ENCODE measurements around the gene LYG2.
"Not testable (repeated sequence)": the region's sequence is repeated elsewhere in the genome, so short reads cannot be mapped to it uniquely, and the experiment has no call there.

The LYG2 gene

GRCh38 chr2:99201959-99202678 is 53.3 kb downstream of the LYG2 start:
- no peak for DNase-seq (ENCODE audit: low read depth)

DNA sequence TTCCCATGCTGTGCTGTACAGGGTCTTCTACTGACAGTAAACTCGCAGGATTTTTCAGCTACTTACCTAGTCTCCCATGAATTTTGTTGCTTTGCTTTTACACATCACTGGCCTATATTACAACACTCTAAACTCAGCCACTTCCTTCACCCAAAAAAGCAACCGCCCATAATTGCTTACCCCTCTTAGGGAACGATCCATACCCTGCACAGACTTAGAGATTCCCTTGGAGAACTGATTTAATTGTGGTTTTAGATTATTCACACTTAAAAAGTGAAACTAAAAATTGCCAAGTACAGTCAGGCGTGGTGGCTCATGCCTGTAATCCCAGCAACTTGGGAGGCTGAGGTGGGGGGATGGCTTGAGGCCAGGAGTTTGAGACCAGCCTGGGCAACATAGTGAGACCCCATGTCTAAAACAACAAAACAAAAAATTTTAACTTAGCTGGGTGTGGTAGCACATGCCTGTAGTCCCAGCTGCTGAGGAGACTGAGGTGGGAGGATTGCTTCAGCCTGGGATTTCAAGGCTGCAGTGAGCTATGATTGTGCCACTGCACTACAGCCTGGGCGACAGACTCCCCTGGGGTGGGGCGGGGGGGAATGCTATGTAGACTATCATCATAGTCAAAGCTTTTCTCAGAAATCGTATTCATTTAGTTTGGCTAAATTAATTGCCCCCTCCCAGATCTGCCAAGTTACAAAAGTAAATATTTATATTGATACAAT is 55.2 kb downstream of the LYG2 start:
- DNase-seq (ENCODE audit: low read depth): no peak

DNA sequence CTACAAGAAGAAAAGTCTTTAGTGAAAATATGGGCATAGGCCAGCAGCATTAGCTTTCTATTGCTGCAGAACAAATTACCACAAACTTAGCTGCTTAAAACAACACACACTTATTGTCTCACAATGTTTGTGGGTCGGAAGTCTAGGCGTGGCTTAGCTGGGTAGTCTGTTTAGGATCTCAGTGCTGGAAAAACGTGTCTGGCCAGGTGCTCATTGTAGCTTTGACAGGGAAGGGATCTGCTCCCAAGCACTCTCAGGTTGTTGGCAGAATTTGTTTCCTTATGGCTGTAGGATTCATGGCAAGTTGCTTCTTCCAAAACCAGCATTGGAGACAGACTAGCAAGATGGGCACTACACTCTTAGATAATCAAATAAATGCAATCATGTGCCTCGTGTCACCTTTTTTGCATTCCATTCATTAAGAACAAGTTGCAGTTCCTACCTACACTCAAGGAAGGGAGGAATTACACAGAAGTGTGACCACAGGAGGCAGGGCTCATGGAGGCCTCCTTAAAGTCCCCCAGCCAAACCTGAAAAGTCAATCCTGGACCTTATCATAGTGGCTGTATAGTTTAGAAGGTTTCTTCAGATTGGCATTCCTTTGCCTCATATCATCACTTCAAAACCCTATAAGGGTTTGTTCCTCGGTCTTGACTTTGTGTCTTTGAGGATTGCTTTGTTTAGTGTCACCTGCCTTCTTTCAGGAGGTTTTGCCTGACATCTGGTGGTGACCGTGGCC is 57.2 kb downstream of the LYG2 start:
- no peak for DNase-seq (ENCODE audit: low read depth)

DNA sequence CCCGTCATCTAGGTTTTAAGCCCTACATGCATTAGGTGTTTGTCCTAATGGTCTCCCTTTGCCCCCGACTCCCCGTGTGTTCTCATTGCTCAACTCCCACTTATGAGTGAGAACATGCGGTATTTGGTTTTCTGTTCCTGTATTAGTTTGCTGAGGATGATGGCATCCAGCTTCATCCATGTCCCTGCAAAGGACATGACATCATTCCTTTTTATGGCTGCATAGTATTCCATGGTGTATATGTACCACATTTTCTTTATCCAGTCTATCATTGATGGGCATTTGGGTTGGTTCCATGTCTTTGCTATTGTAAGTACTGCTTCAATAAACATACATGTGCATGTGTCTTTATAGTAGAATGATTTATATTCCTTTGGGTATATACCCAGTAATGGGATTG is 63.1 kb downstream of the LYG2 start:
- not testable (repeated sequence) for DNase-seq (ENCODE audit: low read depth)

Data from stimulated activated CD8-positive, alpha-beta memory T cell treated with anti-CD3 and anti-CD28 coated beads, Interleukin-12 subunit alpha, Interleukin-12 subunit beta, amount 100 ng/mL, for 4 hours (primary cell).